Measurements from ENCODE around the gene RAX2. TPM values are rescaled to one million over a fixed set of nuclear protein-coding genes. Genes with fewer than 3 reads are reported as not detected.

Gene RAX2
- total and polyA plus RNA-seq, 2 of the 8 experiments (the other 6 are each of a cell fraction or from before 2014, with no cell fraction given) = 0.08 TPM; not detected in 1

GRCh38 chr19:3734310-3734600 lies 37.8 kb downstream of the RAX2 start (continued):
- TF ChIP-seq SIRT6 (IDR thresholded peaks at IDR 0.05; ENCODE audit: low read length) (no peak), ATF3 (IDR thresholded peaks at IDR 0.05; ENCODE audit: insufficient read depth, low read depth, low read length) (no peak), RAD21 (IDR thresholded peaks at IDR 0.05 in 1 of 2, conservative IDR thresholded peaks at IDR 0.05 in 1 of 2; ENCODE audit: low read depth in 2 of 2, low read length in 2 of 2) (no peak), BRCA1 (IDR thresholded peaks at IDR 0.05; ENCODE audit: low read depth, low read length) (no peak), JUN (IDR thresholded peaks at IDR 0.05; ENCODE audit: low read depth, low read length) (no peak), TBP (IDR thresholded peaks at IDR 0.05; ENCODE audit: low read depth, low read length) (no peak), BCL11A (IDR thresholded peaks at IDR 0.05; ENCODE audit: low read depth in 2 of 2, low read length in 2 of 2) (no peak), SP4 (IDR thresholded peaks at IDR 0.05; ENCODE audit: low read length) (no peak)
